Hepatocyte (in vitro differentiated cells): ENCODE measurements around the gene MUCL3.
"Not testable (repeated sequence)": the region's sequence is repeated elsewhere in the genome, so short reads cannot be mapped to it uniquely, and the experiment has no call there.

Source experiments
- EZH2 ChIP-seq: fragments of 200-600 bp; sonication (generic); IDR thresholded peaks from 2 replicates; pipeline ENCODE4 v1.6.1; 2016; ENCODE audit warnings: antibody characterized with exemption, mild to moderate bottlenecking, borderline replicate concordance
- TF ChIP-seq, protein P1 (sequence below): fragments of 200-600 bp; sonication (generic); IDR thresholded peaks from 2 replicates; pipeline ENCODE4 v1.5.1; 2016; ENCODE audit warnings: antibody characterized with exemption, mild to moderate bottlenecking; ENCODE audit not compliant: poor library complexity

DNA sequence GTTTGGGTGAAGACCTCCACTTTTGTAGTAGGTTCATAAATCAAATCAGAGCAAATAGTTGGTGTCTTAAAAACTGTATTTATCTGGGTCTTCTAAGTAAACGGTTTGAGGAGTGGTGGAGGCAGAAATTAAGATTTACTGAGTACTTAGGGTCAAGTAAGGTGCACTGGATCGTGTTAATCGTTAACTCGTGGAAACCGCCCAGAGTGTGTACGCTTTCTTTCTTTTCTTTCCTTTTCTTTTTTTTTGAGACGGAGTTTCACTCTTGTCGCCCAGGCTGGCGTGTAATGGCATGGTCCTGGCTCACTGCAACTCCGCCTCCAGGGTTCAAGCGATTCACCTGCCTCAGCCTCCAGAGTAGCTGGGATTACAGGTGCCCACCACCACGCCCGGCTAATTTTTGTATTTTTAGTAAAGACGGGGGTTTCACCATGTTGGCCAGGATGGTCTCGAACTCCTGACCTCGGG, 33.4 kb upstream of the MUCL3 start:
- TF ChIP-seq, protein P1, sequence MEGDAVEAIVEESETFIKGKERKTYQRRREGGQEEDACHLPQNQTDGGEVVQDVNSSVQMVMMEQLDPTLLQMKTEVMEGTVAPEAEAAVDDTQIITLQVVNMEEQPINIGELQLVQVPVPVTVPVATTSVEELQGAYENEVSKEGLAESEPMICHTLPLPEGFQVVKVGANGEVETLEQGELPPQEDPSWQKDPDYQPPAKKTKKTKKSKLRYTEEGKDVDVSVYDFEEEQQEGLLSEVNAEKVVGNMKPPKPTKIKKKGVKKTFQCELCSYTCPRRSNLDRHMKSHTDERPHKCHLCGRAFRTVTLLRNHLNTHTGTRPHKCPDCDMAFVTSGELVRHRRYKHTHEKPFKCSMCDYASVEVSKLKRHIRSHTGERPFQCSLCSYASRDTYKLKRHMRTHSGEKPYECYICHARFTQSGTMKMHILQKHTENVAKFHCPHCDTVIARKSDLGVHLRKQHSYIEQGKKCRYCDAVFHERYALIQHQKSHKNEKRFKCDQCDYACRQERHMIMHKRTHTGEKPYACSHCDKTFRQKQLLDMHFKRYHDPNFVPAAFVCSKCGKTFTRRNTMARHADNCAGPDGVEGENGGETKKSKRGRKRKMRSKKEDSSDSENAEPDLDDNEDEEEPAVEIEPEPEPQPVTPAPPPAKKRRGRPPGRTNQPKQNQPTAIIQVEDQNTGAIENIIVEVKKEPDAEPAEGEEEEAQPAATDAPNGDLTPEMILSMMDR: not testable (repeated sequence)
- not testable (repeated sequence) for TF ChIP-seq EZH2
